Measurements from ENCODE around the gene MEX3C.

GRCh38 chr18:51196811-51197660, 445 bp downstream of the MEX3C start:
- TF ChIP-seq CTCF (conservative IDR thresholded peaks at IDR 0.05; ENCODE audit: low read depth in 2 of 2) (no peak), EZH2 (IDR thresholded peaks at IDR 0.05; ENCODE audit: low read depth, unreplicated experiment) (no peak), ZNF114 (CRISPR knock-in tag; IDR thresholded peaks at IDR 0.05) (no peak), EZH2phosphoT487 (IDR thresholded peaks at IDR 0.05; ENCODE audit: unreplicated experiment) (no peak), JUNB (IDR thresholded peaks at IDR 0.05; ENCODE audit: unreplicated experiment) (no peak), POLR2AphosphoS5 (IDR thresholded peaks at IDR 0.05; ENCODE audit: low read depth) (no peak; the same call in 1 of the 2 replicates), REST (IDR thresholded peaks at IDR 0.05; ENCODE audit: unreplicated experiment) (no peak), CREB1 (CRISPR knock-in tag; IDR thresholded peaks at IDR 0.05; ENCODE audit: low read depth) (no peak), ETS1 (IDR thresholded peaks at IDR 0.05) (no peak), STAT1 (IDR thresholded peaks at IDR 0.05; ENCODE audit: unreplicated experiment) (no peak), ZNF331 (CRISPR knock-in tag; IDR thresholded peaks at IDR 0.05; ENCODE audit: low read depth) (no peak)
